Activated CD8-positive, alpha-beta memory T cell treated with anti-CD3 and anti-CD28 coated beads for 4 hours (primary cell): ENCODE results near the gene SP7.
A peak's percentile ranks its signal among the peaks of the same experiment; 100 is the strongest.
"Not testable (repeated sequence)": the region's sequence is repeated elsewhere in the genome, so short reads cannot be mapped to it uniquely, and the experiment has no call there.

Source experiments
- DNase-seq, 2 donors: peaks; one replicate each; pipeline ENCODE4 v3.0.0-alpha.2; 2020; ENCODE audit warnings: low read depth in 2 of 2

SP7 gene

DNA sequence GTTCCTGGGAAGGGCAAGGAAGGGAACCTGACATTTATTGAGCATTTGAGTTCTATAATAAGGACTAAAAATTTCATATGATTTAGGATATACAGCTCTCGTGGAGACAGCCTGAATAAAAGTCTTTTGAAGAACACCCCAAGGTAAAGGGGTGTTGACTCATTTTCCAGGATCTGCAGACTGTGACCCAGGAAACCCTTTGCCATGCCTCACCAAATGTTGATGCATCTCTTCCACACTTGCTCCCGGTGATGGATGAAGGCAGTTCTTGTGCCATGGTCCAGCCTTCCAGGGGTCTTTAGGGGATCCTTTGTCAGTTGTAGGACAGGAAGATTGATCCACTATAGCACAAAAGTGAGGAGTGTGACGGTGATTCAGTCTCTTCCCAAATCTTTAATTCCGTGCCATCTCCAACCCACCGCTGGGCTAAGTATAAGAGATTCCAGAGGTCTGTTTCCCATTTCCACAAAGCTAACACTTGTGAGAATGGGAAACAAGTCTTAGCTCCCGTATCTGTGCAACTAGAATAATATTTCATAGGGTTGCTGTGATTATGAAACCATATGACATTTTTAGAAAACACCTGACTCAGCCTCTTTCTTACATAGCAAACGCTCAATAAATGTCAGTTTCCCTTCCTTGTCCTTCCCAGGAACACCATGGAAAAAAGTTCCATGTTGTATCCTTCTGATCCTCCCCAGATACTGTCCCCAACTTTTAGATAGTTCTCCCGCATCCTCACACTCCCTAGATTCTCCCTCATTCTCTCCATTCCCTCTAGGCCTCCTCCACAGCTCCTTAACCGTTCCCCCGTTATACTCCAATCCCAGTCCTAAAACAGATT, 15.6 kb downstream of the SP7 start:
- DNase-seq = no peak

DNA sequence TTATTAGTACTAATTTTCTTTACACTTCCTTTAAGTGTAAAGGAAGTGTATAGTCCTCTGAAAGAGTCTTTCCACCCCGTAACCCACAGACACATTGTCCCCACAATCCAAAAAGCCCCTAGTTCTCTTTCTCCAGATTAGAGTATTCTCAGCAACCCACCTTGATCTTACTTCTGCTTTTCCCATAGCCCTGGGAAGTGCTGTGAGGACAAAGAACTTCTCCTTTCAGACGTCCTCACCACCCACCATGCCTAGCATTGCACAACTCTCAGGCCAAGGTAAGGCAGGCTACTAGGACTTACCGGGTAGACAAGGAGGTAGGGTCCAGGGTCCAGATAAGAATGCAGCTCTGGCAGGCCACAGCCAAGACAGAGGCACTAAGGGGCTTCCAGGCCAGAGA, 22.2 kb downstream of the SP7 start:
- no peak for DNase-seq

DNA sequence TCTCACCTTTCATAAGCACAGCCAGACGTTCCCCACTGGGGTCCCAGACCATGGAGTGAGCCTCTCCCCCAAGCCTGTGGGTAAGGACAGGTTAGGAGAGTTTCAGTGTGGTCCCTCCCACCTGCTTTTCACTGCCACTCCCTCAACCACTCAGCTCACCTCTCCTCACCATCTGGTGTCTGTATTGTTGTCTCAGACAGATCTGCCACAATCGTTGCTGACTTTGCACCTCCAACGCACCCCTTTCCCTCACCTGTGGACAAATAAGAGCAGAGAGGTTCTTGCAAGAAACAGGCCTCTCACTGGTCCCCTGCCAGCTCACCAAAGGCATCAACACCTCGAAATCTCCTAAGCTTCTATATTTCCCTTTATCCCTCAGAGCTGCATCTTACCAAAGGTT, 27.9 kb downstream of the SP7 start:
- DNase-seq = no peak

DNA sequence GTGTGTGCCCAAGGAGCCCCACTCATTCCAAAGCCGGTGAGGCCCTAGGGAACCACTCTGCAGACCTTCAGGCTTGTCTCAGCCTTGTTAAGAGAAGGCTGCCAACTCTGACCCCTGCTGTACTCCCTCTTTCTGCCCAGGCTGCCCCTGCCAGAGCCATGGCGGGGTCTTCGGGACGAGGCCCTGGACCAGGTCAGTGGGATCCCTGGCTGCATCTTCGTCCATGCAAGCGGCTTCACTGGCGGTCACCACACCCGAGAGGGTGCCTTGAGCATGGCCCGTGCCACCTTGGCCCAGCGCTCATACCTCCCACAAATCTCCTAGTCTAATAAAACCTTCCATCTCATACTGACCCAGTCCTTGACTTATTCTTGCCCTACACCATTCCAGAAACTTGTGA, 29.3 kb downstream of the SP7 start:
- DNase-seq = no peak

DNA sequence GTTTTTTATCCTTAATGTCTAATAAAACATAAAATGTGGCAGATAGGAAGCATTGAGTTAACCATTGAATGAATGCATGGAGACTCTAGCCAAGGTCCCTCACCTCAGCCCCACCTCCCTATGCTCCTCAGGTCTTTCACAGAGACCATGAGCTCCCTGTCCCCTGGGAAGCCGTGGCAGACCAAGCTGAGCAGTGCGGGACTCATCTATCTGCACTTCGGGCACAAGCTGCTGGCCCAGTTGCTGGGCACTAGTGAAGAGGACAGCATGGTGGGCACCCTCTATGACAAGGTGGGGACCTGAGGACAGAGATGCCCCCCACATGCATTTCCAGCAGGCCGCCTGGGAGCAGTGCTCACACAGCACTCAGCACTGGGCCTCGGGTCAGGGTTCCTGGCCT, 33.3 kb downstream of the SP7 start:
- DNase-seq = no peak

DNA sequence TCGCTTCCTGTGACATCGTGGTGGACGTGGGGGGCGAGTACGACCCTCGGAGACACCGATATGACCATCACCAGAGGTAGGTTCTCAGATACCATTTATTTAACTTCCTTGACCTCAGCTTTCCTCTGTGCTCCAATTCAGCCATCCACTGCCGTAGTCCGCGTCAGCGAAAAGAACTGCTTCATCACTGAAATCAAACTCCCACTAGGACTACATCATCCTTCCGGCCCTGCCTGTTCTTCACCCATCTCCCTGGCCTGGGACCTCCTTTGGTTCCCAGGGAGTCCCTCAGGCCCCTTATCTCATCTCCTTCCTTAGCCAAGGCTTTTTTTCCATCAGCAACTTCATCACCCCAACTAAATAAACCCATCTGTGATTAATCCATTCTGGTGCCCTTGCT, 36.0 kb downstream of the SP7 start:
- DNase-seq = no peak

DNA sequence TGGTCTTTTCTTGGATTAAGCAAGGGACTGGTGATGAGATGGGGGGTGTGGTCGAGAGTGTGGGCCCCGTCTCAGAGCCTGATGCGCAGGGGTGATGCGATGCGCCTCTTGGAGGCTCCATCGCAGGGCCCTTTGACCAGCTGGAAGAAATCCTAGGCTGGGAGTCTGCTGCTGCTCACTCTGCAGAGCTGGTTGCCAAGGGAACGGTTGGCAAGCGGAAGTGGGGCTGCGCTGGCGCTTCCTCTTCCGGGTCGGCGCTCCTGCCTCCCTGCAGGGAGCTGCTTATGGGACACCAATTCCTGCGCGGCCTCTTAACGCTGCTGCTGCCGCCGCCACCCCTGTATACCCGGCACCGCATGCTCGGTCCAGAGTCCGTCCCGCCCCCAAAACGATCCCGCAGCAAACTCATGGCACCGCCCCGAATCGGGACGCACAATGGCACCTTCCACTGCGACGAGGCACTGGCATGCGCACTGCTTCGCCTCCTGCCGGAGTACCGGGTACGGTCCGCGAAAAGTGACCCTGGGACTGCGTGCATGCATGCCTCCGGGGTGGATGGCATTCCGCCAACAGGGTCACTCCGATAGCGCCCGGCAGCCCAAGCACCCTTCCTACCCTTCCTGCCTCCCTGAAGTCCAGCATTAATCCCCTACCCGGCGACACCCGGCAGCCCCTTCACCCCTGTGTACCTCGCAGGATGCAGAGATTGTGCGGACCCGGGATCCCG, 36.5 kb downstream of the SP7 start, which contains the start of gene MYG1:
Gene MYG1 (plus strand): TSS at position 242 of the 727 bp plus-strand sequence. CDS start 43 bp downstream, at position 285.
- DNase-seq = peak; percentile 56 to 73

DNA sequence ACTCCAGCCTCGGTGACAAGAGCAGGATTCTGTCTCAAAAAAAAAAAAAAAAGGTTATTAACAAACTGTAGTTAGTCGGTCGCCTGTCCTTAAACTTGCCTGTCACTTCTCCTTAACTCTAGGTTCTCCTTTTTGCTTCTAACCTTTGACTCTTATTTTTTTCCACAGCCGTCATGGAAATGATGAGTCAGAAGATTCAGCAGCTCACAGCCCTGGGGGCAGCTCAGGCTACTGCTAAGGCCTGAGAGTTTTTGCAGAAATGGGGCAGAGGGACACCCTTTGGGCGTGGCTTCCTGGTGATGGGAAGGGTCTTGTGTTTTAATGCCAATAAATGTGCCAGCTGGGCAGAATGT, 37.1 kb downstream of the SP7 start:
- no peak for DNase-seq

DNA sequence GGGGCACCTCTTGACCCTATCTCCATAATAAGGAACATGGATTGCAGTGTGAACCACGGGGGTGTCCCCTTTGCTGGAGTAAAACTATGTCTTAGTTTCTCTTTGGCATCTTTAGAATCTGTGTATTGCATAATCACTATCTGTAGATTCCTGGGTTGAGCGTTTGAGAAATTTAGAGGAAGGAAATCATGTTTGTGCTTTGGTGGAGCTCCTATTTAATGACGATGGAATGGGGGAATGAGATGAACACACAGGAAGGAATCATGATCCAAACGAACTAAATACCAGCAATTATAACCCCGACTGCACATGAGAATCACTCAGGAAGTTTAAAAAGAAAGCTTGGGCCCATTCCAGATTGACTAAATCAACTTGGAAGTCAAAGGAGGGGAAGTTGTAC, 38.0 kb downstream of the SP7 start:
- DNase-seq = no peak

DNA sequence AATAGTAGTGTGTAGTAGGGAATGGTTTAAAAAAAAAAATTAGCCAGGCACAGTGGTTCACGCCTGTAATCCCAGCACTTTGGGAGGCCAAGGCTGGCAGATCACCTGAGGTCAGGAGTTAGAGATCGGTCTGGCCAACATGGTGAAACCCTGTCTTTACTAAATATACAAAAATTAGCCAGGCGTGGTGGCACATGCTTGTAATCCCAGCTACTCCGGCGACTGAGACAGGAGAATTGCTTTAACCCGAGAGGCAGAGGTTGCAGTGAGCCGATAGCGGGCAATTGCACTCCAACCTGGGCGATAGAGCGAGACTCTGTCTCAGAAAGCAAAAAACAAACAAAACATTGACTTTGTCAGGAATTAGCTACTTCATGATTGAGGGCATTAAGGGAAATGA, 39.0 kb downstream of the SP7 start:
- not testable (repeated sequence) for DNase-seq

DNA sequence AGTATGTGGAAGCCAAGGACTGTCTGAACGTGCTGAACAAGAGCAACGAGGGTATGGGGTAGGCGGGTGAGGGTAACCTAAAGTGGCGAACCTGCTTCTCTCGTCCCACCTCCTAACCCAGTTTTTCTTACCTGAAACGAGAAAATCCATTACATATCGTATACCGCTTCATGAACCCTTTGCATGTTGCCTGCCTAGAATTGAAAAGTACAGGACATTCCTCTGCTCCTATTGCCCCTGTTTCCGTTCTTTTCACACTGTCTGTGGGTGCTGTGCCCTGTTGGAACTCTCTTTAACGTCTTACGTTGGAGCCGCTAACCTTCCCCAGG, 40.3 kb downstream of the SP7 start:
- DNase-seq = no peak

DNA sequence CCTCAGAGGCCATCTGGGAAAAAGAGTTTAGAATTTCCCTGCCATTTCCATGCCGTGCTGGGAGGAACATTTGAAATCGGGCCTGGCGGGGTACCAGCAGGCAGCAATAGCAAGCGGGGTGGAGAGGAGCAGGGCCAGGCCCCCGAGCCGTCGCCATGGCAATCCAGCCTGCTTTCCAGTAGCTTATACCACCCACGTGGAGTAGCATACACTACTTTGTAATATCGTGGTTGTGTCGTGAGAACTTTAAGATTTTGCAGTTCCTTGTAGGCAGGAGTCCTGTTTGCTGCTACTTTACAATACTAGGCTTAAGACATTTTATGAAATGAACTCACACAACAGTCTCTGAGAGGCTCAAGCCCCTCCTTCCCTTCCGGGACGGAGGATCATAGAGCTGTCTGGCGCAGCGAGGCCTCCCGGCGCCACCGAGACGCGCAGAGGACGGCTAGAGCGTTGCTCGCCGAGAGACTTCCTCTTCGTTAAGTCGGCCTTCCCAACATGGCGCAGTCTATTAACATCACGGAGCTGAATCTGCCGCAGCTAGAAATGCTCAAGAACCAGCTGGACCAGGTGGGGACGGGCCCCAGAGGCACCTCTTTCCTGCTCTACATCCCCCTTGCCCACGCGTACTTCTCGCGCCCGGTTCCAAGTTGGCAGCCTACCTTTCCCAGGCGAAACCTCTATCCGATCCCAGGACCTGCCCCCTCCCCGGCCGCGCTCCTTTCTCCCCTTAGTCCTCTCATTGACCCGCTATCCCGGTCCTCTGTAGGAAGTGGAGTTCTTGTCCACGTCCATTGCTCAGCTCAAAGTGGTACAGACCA, 40.9 kb downstream of the SP7 start, which contains the start of gene PFDN5:
Gene PFDN5 (plus strand): TSS at position 473 of the 821 bp plus-strand sequence. CDS start 26 bp downstream, at position 499.
- peak; percentile 70 to 75 for DNase-seq

DNA sequence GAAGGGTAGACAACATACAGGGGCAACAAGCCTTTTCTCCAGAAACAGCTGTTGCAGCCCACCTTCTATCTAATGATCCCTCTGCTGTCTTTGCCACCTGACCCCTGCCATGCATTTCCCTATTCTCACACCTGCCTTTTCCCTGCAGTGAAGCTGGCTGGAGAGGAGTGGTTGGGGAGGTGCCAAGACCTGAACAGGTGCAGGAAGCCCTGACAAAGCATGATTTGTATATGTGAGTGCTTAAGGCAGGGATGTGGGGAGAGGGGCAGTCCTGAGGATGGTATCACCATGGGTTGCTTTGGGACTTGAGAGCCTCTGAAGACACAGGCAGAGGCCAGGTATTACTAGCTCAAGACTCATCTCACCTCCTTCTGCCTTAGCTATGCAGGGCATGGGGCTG, 43.7 kb downstream of the SP7 start:
- DNase-seq = no peak

DNA sequence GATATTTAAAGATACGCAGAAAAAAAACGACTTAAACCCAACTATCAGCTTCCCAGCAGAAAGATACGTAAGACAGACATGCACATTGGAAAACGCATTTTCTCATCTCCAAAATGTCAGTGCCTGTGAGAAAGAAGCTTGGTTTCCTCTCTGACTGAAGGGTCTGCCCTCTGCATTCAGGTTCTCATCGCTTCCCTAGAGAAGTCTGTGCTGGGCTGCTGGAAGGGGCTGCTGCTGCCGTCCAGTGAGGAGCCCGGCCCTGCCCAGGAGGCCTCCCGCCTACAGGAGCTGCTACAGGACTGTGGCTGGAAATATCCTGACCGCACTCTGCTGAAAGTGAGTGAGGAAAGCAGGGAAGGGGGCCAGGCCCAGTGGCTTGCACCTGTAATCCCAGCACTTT, 45.5 kb downstream of the SP7 start:
- DNase-seq = no peak

DNA sequence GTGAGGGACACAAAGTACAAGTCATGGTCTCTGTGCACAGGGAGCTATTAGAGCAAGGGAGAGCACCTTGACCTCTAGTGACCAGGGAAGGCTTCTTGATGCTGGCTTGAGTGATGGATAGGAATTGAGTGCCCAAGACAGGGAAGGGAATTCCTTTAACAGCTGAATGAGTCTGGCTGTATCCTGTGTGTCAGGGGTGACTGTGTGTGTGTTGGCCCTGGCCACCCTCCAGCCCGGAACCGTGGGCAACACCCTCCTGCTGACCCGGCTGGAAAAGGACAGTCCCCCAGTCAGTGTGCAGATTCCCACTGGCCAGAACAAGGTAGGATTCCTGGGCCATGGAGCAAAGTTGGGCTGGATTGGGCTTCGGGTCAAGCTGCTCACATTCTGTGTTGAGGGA, 46.3 kb downstream of the SP7 start:
- no peak for DNase-seq

DNA sequence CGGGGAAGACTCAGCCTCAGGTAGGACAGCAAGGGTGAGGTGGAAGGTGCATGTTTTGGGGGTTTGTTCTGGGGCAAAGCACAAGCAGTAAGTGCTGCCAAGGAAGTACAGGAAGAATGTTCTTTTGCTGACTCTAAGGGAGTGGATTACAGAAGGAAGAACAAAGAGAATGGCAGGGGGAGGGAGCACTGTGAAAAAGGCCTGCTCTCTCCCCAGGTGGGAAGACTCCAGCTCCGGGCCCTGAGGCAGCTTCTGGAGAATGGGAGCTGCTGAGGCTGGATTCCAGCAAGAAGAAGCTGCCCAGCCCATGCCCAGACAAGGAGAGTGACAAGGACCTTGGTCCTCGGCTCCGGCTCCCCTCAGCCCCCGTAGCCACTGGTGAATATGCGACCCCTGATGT, 47.8 kb downstream of the SP7 start:
- DNase-seq = no peak

DNA sequence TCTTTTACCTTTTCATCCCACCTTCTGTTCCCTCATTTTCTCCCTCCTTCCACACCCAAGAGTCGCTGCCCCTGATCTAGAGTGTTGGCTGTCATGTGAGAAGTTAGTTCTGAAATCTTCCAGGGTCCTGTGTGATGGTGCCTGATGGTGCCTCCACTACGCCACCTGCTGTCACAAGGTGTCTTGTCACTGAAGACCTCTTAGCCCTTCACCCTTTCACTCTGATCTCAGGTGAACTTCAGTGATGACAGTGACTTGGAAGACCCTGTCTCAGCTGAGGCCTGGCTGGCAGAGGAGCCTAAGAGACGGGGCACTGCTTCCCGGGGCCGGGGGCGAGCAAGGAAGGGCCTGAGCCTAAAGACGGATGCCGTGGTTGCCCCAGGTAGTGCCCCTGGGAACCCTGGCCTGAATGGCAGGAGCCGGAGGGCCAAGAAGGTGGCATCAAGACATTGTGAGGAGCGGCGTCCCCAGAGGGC, 48.4 kb downstream of the SP7 start:
- DNase-seq = peak; percentile 43 to 47

DNA sequence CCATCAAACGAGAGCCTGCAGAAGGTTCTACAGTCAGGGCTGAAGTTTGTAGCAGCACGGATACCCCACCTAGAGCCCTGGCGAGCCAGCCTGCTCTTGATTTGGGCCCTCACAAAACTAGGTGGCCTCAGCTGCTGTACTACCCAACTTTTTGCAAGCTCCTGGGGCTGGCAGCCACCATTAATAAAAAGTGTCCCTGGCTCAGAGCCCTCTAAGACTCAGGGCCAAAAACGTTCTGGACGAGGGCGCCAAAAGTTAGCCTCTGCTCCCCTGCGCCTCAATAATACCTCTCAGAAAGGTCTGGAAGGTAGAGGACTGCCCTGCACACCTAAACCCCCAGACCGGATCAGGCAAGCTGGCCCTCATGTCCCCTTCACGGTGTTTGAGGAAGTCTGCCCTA, 49.7 kb downstream of the SP7 start:
- DNase-seq = no peak

DNA sequence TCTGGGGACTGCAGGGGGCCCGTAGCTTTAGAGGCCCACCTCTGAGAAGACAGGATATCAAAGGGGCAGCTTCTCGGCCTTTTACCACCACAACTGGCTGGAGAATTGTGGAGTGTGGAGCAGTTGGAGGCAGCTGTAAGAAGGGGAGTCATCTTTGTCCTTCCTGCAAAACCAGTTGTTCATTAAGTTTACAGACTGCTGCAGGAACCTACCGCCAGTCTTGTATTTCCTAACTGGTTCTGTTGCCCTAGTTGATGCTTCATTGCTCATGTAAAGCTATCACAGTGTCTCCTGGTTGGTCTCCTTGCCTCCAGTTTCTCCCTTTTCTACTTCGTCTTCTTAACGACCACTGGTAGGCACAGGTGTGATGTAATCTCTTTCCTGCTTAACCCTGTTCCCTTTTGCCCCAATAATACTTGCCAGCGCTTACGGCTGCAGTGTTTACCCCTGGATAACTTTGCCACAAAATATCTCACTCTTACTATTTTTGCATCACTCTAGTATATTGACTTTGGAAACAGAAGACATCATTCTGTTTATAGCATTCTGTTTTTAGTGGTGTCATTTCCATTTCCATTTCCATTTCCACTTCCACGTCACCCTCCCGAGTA, 56.2 kb downstream of the SP7 start:
- DNase-seq = no peak

DNA sequence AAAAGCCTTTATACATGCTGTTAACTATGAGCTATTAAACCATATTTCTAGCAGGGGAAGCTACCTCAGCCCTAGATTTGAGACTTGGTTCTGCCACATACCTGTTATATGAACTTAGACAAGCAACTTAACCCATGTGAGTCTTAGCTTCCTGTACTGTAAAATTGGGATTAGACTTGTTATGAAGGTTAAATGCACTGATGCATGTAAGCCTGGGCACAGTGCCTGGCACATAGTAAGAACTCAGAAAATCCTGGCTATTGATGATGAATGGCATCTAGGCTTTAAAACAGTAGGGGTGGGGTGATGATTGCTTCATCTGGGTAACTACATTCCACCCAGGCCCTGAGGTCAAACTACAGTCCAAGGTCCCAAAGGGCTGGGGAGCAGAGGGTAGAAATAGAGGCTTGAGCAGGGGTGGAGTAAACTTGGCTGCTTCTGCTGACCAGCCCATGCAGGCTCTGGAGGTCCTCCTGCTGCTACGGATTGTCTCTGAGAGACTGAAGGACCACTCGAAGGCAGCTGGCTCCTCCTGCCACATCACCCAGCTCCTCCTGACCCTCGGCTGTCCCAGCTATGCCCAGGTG, 56.8 kb downstream of the SP7 start:
- no peak for DNase-seq

DNA sequence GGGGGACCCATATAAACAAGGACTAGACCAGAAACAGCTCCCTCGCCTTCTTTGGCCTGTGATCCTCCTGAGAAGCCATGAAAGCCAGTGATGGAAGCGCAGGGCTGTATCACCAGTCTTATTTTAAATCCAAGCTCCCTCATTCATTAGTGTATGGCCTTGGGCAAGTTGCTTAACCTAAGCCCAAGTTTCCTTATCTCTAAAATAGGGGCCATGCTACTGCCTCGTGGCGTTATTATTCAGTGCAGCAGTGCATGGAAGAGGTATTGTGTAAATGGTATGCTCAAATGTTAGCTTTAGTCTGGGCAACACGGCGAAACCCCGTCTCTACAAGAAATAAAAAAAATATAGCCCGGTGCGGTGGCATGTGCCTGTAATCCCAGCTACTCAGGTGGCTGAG, 58.2 kb downstream of the SP7 start:
- no peak for DNase-seq
